Peyer's patch (tissue), 4 donors: Measurements from ENCODE around the gene TSEN34.

Experiments
- CTCF ChIP-seq, 6 experiments: fragments of 450-650 bp in 4 of 6; fragments of 200-600 bp in 2 of 6; sonication (generic) in 1 of 6; IDR thresholded peaks; one replicate each; pipeline ENCODE4 v1.5.1; 2017 to 2019; ENCODE audit warnings: antibody characterized with exemption in 6 of 6, mild to moderate bottlenecking in 3 of 6, moderate library complexity in 1 of 6
- POLR2A ChIP-seq, 2 donors: fragments of 450-650 bp; IDR thresholded peaks; one replicate each; pipeline ENCODE4 v1.5.1; 2017; ENCODE audit warnings: antibody characterized with exemption in 2 of 2, mild to moderate bottlenecking in 2 of 2, moderate library complexity in 2 of 2

GRCh38 chr19:54147676-54148075 lies 43.4 kb upstream of the TSEN34 start:
- TF ChIP-seq CTCF (IDR thresholded peaks at IDR 0.05) (no peak), POLR2A (IDR thresholded peaks at IDR 0.05) (no peak)
